Right lung (tissue), 5 donors: ENCODE measurements around the gene ACER2. TPM values are rescaled to one million over a fixed set of nuclear protein-coding genes. Genes with fewer than 3 reads are reported as not detected.

Experiments
- DNase-seq, 2 donors: peaks; one replicate each; pipeline ENCODE4 v3.0.0-alpha.2; 2013
- polyA plus RNA-seq, 5 donors: library from polyadenylated mRNA; unstranded; fragments of 120-200 nt; gene quantifications; one replicate each; pipeline versions ENCODE4 v1.2.1 to v1.2.3, GENCODE V29; 2013; ENCODE audit warnings: inconsistent platforms in 1 of 5, low replicate concordance in 1 of 5; ENCODE audit not compliant: insufficient read length in 5 of 5, insufficient read depth in 1 of 5

Gene ACER2
- polyA plus RNA-seq, 5 donors, result 1.9 to 3.6 (median 3.2) TPM

- no peak for DNase-seq
Measured at GRCh38 chr9:19451240-19452087, 42.7 kb downstream of the ACER2 start.

DNA sequence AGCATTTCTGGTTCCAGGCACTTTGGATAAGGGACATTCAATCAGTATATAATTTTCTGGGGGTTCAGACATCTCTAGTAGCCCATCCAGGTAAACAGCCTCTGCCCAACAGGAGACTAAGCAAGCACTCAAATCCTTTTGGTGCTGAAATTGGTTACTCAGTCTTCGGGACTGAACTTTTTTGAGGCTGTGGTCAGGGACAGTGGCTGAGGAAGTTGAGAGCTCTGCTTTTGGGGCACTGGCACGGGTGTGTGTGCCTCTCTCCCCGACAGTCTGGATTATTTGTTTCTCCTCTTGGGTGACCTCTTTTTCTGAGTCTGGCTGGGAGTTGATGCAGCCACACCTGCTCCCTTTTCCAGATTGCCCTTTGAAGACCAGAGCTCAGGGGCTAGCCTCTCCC, 47.6 kb downstream of the ACER2 start:
- no peak for DNase-seq

DNA sequence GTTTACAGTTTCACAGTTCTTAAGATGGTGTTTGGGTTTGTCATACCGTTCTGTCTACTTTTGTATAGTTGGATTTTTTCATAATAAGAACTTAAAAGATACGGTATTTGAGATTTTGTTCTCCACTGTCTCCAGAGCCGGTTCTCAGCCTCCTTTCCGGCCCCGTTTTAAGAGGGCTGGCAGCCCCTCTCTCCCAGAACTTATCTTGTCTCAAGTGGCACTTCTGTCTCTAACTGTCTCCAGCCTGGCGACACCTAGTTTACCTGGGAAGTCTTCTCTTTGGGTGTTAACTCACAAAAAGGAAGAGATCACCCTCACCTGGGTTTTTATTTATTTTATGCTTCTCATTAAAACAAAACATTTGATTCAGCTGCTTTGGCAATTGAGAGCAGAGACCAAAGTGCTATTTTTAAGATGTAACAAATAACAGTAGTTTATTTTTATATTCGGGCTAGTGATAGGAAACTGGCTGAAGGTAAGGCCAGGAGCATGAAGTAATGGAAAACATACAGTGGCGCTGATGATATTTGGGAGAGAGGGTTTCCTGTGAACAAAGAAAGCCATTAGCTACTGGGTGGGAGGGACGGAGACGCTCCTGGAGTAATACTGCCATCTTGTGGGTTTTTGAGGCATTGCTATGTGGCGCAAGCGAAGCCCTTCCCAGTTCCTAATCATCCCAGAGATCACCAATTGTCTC, 48.3 kb downstream of the ACER2 start:
- DNase-seq, result peak; percentile 65 to 83

DNA sequence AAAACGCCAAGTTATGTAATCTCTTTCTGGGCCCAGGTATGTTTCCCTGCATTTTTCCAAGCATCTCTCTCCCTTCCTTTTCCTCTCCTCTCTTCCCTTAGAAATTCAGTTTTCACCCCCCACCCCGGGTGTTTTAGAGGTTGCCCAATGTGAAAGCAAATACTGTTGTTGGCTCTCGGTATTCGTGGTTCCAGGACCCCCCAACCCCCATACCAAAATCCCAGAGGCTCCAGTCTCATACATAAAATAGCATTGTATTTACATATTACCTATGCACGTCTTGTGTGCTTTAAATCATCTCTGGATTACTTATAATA, 48.8 kb downstream of the ACER2 start:
- DNase-seq, result no peak

- no peak for DNase-seq
Measured at GRCh38 chr9:19460243-19460642, 51.4 kb downstream of the ACER2 start.

DNA sequence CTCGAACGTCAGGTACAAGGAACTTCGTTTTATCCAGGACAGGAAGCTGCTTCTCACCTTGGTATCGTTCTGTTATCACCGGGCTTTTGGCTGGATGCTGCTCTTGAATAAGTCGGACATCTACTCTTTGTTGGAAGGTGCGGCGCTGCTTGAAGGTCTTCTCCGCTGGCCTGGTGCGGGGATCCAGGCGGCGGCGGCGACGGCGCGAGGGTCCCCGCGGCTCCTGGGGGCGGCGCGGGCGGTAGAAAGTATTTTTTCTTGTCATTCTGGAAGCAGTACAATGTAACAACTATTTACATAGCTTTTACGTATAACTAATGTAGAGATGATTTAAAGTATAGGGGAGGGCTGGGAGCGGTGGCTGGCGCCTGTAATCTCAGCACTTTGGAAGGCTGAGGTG, 52.3 kb downstream of the ACER2 start:
- no peak for DNase-seq

GRCh38 chr9:19464061-19464763, 55.4 kb downstream of the ACER2 start:
- no peak for DNase-seq

- peak; percentile 52 to 61 for DNase-seq
Measured at GRCh38 chr9:19464764-19465585, 56.2 kb downstream of the ACER2 start.

- DNase-seq, result no peak
Measured at GRCh38 chr9:19465586-19466279, 56.9 kb downstream of the ACER2 start.

DNA sequence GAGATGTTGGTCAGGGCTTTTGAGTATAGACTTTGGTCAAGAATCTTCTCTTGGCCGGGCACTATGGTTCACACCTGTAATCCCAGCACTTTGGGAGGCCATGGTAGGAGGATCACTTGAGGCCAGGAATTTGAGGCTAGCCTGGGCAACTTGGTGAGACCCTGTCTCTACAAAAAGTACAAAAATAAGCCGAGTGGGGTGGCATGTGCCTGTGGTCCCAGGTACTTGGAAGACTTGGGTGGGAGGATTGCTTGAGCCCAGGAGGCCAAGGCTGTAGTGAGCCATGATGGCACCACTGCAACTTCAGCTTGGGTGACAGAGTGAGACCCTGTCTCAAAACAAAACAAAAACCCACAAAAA, 57.5 kb downstream of the ACER2 start:
- no peak for DNase-seq

GRCh38 chr9:19469271-19469670, 60.5 kb downstream of the ACER2 start:
- no peak for DNase-seq

GRCh38 chr9:19470567-19470966, 61.8 kb downstream of the ACER2 start:
- DNase-seq, result no peak

DNA sequence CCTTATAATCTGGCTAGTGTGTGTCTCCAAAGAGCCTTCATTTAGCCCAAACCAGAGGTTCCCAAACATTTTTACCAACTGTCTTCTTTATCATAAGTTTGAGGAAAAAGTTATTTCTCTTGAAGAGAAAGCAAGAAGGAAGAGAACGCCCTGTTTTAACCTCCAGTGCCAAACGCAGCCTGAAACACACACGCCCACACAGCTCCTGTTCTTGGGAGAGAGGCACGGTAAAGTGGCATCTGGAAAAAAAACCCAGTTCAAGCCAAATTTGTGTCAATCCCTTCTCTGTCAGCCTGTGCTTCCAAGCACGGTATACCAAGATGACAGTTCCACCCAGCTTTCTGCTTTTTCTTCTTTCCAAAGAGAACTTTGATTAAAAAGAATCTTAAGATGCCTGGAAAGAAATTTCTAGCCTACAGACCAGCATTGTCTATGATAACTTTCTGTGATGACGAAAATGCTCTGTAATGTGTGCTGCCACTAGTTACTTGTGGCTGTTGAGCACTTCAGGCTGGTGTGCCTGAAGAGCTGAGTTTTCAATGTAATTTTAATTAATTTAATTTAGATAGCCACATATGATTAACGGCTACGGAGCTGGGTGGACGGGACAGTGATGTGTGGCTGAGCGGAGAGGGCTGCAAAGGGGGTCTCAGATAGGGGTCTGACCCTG, 62.3 kb downstream of the ACER2 start:
- no peak for DNase-seq

DNA sequence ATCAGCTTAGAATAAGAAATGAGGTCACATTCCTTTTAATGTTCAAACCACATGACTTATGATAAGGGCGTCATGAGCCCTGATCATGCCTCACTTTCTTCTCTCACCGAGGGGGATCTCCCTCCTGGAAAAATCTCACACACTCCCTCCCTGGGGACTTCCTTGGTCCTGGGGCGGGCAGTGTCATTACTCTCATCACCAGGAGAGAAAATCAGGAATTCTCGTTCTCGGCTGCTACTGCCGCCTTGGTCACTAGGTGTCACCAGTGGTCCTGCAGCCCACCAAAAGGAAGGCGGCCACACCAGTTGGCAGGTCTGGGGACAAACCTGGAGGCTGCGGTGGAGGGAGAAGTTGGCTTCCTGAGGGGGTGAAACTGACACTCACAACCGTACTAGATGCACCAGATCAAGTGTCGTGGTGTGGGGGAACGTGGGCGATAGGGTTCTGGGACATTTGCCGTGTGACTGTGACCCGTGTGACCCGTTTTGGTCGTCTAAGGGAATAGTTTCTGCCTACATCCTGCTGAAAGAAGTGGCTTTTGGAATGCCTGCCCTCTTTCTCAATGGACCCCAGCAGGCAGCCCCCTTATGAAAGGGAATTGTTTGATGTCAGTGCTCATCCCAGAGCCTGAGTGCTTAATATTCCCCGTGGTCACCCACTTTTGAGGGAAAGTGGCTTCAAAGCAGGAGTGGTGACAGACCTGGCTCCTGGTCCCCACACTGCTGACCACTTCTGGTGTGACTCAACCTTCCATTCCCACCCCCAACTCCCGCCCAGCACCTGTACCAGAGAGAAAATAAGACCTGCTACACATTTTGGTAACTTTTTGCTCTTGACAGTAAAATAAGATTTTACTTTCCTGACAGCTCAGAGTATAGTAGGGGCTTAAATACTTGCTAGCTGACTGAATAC, 63.2 kb downstream of the ACER2 start:
- peak in 1 of 2 donors; percentile 41 for DNase-seq

- DNase-seq, result no peak
Measured at GRCh38 chr9:19473605-19474004, 64.8 kb downstream of the ACER2 start.

GRCh38 chr9:19479874-19480273, 71.1 kb downstream of the ACER2 start:
- DNase-seq, result no peak

GRCh38 chr9:19480345-19480744, 71.5 kb downstream of the ACER2 start:
- no peak for DNase-seq

DNA sequence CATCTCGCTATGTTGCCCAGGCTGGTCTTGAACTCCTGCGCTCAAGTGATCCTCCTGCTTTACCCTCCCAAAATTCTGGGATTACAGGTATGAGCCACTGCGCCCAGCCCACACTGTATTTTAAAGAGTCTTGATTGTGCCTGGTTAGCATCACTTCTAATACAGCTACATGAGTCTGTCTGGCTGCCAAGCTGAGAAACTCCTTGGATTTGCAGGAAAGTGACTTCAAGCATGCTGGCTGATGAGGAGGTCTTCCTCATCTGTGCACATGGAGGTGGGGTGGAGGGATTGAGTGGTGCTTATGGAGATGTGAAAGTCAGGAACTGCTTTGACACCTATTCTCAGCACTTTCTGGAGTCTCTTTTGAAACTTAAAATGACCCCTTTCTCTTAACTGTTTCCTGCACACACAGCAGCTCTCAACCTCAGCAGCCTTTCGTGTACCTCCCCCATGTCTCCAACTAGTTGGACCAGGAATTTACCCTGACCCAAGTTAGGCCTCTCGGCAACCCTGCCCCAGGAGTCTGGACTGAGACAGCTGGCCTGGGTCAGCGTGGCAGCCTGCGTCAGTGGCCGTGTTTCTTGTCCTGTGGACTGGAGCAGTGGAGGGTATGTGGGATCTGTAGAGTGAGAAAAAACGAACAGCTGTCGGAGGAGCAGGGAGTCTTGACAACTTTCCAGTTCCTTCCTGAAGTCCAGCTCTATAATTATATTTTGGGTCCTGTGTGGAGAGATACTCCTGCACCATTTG, 72.5 kb downstream of the ACER2 start:
- DNase-seq, result no peak

- DNase-seq, result no peak
Measured at GRCh38 chr9:19481971-19482404, 73.2 kb downstream of the ACER2 start.
